HepG2 (cell line): ENCODE measurements around the gene ARPC3. TPM values are rescaled to one million over a fixed set of nuclear protein-coding genes. Genes with fewer than 3 reads are reported as not detected.

Source experiments
- ARNT ChIP-seq: fragments of 450-650 bp; IDR thresholded peaks from 2 replicates; pipeline ENCODE4 v1.6.1; 2017
- KLF11 ChIP-seq: IDR thresholded peaks from 2 replicates; pipeline ENCODE4 v1.6.1; 2016; ENCODE audit warnings: missing compliant biosample characterization
- MIER3 ChIP-seq: IDR thresholded peaks from 2 replicates; pipeline ENCODE4 v1.6.1; 2016; ENCODE audit warnings: missing compliant biosample characterization, borderline replicate concordance
- NFIC ChIP-seq: IDR thresholded peaks from 2 replicates; pipeline ENCODE4 v1.6.1; 2012; ENCODE audit warnings: mild to moderate bottlenecking, low read length, inconsistent platforms
- RAD21 ChIP-seq: fragments of 450-650 bp; formaldehyde crosslinking; IDR thresholded peaks from 2 replicates; pipeline ENCODE4 v1.5.0; 2020; ENCODE audit warnings: mild to moderate bottlenecking
- TCF12 ChIP-seq, 2 experiments: fragments of 450-650 bp in 1 of 2; sonication (generic) in 1 of 2; formaldehyde crosslinking in 1 of 2; IDR thresholded peaks; 2 replicates each; pipeline versions ENCODE4 v1.6.1 to v1.8.0; 2017 to 2022; ENCODE audit warnings: antibody characterized with exemption in 1 of 2, mild to moderate bottlenecking in 1 of 2, missing genetic modification reagents in 1 of 2, moderate library complexity in 1 of 2
- ZBTB40 ChIP-seq, 2 experiments: fragments of 450-650 bp in 1 of 2; sonication (generic) in 1 of 2; formaldehyde crosslinking in 1 of 2; IDR thresholded peaks; 2 replicates each; pipeline versions ENCODE4 v1.6.1 to v1.8.0; 2016 to 2022; ENCODE audit warnings: antibody characterized with exemption in 1 of 2, mild to moderate bottlenecking in 1 of 2, missing genetic modification reagents in 1 of 2
- ZC3H13 ChIP-seq: sonication (generic); formaldehyde crosslinking; IDR thresholded peaks from 2 replicates; pipeline ENCODE4 v1.8.1; 2023; ENCODE audit warnings: mild to moderate bottlenecking, missing genetic modification reagents, moderate library complexity
- ZNF235 ChIP-seq: sonication (generic); formaldehyde crosslinking; IDR thresholded peaks from 2 replicates; pipeline ENCODE4 v1.8.1; 2023; ENCODE audit warnings: mild to moderate bottlenecking, missing genetic modification reagents, borderline replicate concordance
- ZNF597 ChIP-seq: sonication (generic); formaldehyde crosslinking; IDR thresholded peaks from 2 replicates; pipeline ENCODE4 v1.5.0; 2020; ENCODE audit warnings: missing genetic modification reagents
- polyA plus RNA-seq, 8 experiments: library from polyadenylated mRNA; depleted of rRNA in 3 of 8; stranded (reverse) in 7 of 8; unstranded in 1 of 8; fragments of >200 nt; fragmentation: Illumina TruSeq in 4 of 8; extraction: Trizol in 4 of 8; gene quantifications; 2 replicates each; pipeline versions ENCODE4 v1.2.1 to v1.2.3, GENCODE V29; 2011 to 2016; ENCODE audit warnings: low read depth in 4 of 8, missing spikeins in 1 of 8, mixed read lengths in 1 of 8; ENCODE audit not compliant: insufficient read depth in 1 of 8
- total RNA-seq, 5 experiments: library from RNA; depleted of rRNA; stranded (reverse); fragments of >200 nt; fragmentation: Illumina TruSeq; extraction: Trizol; gene quantifications; 2 replicates each; pipeline ENCODE4 v1.2.3, GENCODE V29; 2016; ENCODE audit warnings: low read depth in 1 of 5
- TF ChIP-seq, protein P1 (sequence below): sonication (generic); formaldehyde crosslinking; IDR thresholded peaks from 2 replicates; pipeline ENCODE4 v1.5.1; 2020; ENCODE audit warnings: mild to moderate bottlenecking, missing genetic modification reagents
- TF ChIP-seq, protein P2 (sequence below): sonication (generic); formaldehyde crosslinking; IDR thresholded peaks from 2 replicates; pipeline ENCODE4 v1.4.0; 2020; ENCODE audit warnings: missing genetic modification reagents

ARPC3 gene
- total and polyA plus RNA-seq, 2 of the 13 experiments (the other 11 are each of a cell fraction or from before 2014, with no cell fraction given) = 32.7 to 234 TPM

DNA sequence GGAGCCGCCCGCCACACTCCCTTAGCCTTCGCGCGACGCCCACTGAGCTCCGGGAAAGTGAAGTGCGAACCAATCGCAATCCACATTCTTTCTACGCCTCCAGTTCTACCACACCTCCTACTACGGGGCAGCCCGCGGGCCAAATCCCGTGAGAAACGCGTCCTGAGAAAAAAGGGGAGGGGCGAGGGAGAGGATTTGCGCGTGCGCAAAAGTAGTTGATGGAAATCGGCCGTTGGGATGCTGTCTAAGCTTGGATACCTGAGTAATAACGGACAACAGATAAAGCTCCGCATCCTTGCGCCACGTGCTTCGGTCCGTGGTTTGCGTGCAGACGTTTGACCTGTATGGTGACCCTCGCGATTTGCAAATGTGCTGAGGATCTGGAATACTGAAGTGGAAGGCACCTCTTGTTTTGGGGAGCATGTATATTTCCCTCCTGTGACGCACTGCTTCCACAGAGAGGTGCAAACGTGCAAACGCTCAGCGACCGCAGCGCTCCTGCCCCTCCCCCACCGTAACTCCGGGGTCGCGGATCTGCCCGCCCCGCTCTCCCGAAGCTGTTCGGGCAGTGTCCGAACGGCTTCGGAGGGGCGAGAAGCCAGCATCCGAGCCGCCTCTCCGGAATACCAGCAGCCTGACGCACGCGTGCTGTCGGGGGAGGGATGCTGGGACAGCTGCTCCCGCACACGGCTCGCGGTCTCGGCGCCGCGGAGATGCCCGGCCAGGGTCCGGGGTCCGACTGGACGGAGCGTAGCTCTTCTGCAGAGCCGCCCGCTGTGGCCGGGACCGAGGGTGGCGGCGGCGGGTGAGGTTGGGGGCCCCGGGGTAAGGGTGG lies 18.3 kb upstream of the ARPC3 start, which contains the start of the genes FAM216A and GPN3 (continued):
- TF ChIP-seq, protein P1, sequence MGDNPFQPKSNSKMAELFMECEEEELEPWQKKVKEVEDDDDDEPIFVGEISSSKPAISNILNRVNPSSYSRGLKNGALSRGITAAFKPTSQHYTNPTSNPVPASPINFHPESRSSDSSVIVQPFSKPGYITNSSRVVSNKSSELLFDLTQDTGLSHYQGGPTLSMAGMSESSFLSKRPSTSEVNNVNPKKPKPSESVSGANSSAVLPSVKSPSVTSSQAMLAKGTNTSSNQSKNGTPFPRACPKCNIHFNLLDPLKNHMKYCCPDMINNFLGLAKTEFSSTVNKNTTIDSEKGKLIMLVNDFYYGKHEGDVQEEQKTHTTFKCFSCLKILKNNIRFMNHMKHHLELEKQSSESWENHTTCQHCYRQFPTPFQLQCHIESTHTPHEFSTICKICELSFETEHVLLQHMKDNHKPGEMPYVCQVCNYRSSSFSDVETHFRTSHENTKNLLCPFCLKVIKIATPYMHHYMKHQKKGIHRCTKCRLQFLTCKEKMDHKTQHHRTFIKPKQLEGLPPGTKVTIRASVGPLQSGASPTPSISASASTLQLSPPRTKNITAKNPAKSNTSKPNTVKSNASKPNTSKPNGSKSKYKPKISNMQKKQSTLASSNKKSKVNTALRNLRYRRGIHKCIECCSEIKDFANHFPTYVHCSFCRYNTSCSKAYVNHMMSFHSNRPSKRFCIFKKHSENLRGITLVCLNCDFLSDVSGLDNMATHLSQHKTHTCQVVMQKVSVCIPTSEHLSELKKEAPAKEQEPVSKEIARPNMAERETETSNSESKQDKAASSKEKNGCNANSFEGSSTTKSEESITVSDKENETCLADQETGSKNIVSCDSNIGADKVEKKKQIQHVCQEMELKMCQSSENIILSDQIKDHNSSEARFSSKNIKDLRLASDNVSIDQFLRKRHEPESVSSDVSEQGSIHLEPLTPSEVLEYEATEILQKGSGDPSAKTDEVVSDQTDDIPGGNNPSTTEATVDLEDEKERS = no peak
- peak; percentile 84 for TF ChIP-seq KLF11 (CRISPR knock-in tag)
- TF ChIP-seq ZNF597 (CRISPR knock-in tag) = no peak
- TF ChIP-seq MIER3 (CRISPR knock-in tag) = peak; percentile 63; the same call in 1 of the 2 replicates
- no peak for TF ChIP-seq RAD21
- no peak for TF ChIP-seq NFIC
- TF ChIP-seq, protein P2, sequence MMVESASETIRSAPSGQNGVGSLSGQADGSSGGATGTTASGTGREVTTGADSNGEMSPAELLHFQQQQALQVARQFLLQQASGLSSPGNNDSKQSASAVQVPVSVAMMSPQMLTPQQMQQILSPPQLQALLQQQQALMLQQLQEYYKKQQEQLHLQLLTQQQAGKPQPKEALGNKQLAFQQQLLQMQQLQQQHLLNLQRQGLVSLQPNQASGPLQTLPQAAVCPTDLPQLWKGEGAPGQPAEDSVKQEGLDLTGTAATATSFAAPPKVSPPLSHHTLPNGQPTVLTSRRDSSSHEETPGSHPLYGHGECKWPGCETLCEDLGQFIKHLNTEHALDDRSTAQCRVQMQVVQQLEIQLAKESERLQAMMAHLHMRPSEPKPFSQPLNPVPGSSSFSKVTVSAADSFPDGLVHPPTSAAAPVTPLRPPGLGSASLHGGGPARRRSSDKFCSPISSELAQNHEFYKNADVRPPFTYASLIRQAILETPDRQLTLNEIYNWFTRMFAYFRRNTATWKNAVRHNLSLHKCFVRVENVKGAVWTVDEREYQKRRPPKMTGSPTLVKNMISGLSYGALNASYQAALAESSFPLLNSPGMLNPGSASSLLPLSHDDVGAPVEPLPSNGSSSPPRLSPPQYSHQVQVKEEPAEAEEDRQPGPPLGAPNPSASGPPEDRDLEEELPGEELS (CRISPR knock-in tag) = peak; percentile 50
- TF ChIP-seq TCF12 (IDR thresholded peaks at IDR 0.05) = no peak
- no peak for TF ChIP-seq TCF12 (CRISPR knock-in tag; IDR thresholded peaks at IDR 0.05)
- no peak for TF ChIP-seq ZNF235 (CRISPR knock-in tag)
- TF ChIP-seq ZBTB40 (IDR thresholded peaks at IDR 0.05) = no peak
- no peak; the same call in 1 of the 2 replicates for TF ChIP-seq ZBTB40 (CRISPR knock-in tag; IDR thresholded peaks at IDR 0.05)
- no peak for TF ChIP-seq ARNT
- peak; percentile 47; the same call in 1 of the 2 replicates for TF ChIP-seq ZC3H13 (CRISPR knock-in tag)
